Forelimb muscle (tissue), 1 donor: ENCODE measurements around the gene LOXL4. TPM values are rescaled to one million over a fixed set of nuclear protein-coding genes. Genes with fewer than 3 reads are reported as not detected.
"Not testable (repeated sequence)": the region's sequence is repeated elsewhere in the genome, so short reads cannot be mapped to it uniquely, and the experiment has no call there.

Experiments
- DNase-seq: peaks from one replicate; pipeline ENCODE4 v3.0.0-alpha.2; 2013; ENCODE audit warnings: low read depth
- polyA plus RNA-seq: library from polyadenylated mRNA; unstranded; fragments of 120-200 nt; gene quantifications from one replicate; pipeline ENCODE4 v1.2.1, GENCODE V29; 2013; ENCODE audit not compliant: insufficient read length

The LOXL4 gene
- polyA plus RNA-seq, 1 donor = 9.5 TPM

GRCh38 chr10:98244141-98244540 lies 23.9 kb downstream of the LOXL4 start:
- DNase-seq = no peak

DNA sequence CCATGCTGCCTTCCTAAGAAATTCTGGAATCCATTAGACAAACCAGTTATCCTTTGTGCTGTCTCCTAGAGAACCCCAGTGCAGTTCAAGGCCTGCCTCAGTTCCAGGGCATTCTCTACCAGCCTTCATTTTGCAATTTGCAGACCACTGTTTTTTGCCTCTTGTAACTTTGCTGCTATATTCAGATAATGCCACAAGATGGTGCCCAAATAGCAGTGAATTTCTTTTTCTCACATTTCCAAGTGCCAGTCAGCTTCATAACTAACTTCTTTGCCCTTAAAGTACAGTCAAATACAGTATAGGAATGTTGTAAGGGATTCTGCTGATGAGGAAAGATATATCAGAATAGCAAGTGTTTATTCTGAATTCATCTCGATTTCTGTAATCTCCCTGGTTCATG lies 25.2 kb downstream of the LOXL4 start:
- DNase-seq = no peak

- DNase-seq = no peak
These were observed 27.5 kb downstream of the LOXL4 start for GRCh38 chr10:98240524-98240923.

GRCh38 chr10:98238391-98238790 lies 29.6 kb downstream of the LOXL4 start:
- DNase-seq = no peak

GRCh38 chr10:98236862-98237261 lies 31.1 kb downstream of the LOXL4 start:
- no peak for DNase-seq

- DNase-seq = no peak
These were observed 32.1 kb downstream of the LOXL4 start for GRCh38 chr10:98235846-98236245.

- no peak for DNase-seq
These were observed 36.6 kb downstream of the LOXL4 start for GRCh38 chr10:98231417-98231816.

DNA sequence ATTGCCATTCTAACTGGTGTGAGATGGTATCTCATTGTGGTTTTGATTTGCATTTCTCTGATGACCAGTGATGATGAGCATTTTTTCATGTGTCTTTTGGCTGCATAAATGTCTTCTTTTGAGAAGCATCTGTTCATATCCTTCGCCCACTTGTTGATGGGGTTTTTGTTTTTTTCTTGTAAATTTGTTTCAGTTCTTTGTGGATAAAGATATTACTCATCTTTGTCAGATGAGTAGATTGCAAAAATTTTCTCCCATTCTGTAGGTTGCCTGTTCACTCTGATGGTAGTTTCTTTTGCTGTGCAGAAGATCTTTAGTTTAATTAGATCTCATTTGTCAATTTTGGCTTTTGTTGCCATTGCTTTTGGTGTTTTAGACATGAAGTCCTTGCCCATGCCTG lies 39.7 kb downstream of the LOXL4 start:
- not testable (repeated sequence) for DNase-seq

- not testable (repeated sequence) for DNase-seq
These were observed 40.3 kb downstream of the LOXL4 start for GRCh38 chr10:98227713-98228112.

DNA sequence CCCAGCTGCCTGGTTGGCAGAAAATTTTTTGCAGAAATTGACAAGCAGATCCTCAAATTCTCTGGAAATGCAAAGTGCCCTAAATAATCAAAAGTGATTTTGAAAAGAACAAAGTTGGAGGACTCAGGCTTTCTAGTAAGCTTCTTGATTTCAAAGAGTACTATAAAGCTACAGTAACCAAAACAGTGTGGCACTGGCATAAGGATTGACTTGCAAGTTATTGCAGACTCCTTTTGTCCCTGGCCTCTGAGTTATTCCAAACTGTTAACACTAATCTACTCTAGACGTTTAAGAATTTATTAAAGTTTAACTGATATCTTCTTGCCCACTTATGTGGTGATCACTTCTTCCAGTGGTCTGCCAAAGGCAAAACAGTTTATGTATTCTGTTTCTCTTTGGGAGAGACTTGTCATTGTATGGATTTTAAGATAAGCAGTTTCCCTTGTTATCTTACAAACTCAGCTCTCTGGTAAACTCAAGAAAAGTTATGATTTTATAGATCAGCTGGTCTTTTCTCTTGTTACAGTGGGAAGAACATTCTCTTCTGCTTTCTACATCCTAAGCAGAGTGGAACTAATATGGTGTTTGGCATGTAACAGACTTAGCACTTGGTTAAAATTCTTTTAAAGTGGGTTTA lies 41.4 kb downstream of the LOXL4 start:
- DNase-seq = no peak

- no peak for DNase-seq
These were observed 43.0 kb downstream of the LOXL4 start for GRCh38 chr10:98224996-98225395.

DNA sequence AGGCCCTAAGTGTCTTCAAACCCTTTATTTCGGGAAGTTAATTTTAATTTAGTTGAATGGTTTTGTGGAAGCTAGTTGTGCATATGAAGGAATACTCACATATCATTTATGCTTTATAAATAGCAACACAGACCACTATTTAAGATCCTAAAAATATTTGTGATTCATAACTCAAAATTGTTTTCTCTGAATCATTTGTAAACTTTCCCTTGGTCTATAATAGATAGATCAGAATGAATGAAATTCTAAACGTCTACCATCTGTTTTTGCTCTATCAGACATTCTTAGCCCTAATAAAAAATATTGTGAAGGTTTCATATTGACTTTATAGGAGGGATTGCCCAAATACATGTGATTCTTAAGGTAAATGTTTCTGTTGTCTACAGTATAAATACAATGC lies 43.5 kb downstream of the LOXL4 start:
- no peak for DNase-seq

DNA sequence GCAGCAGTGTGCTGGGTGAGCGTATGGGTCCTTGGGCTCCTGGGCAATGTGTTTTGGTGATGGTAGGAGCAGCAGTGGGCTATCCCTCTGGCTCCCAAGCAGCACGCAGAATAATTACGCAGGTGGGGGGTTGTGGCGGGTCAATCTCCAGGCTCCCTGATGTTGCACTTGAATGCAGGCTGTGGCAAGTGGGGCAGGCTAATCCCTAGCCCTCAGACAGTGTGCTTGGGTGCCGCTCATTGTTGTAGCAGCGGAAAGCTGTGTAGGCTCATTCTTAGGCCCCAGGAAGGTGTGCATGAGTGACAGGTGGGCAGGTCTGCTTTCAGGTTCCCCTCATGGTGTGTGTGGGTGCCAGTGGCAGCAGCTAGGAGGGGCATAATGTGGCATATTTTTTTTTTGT lies 44.1 kb downstream of the LOXL4 start:
- no peak for DNase-seq

GRCh38 chr10:98217801-98218200 lies 50.2 kb downstream of the LOXL4 start:
- no peak for DNase-seq

DNA sequence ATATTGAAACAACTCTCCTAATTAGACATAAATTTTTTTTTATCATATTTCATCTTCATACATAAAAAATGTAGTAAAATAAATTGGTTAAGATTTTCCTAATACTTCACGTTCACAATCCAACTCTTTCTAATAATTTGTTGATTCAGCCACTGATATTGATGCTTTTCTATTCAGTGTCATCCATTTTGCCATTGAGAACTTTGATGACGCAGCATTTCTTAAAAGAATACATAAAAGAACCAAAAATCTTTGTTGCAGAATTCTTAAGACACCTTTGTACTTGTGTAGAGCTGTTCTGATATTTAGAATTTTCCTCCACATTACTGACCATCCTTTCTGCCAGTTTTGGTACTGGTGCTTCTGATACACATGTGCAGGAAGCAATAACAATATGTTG lies 52.6 kb downstream of the LOXL4 start:
- no peak for DNase-seq

DNA sequence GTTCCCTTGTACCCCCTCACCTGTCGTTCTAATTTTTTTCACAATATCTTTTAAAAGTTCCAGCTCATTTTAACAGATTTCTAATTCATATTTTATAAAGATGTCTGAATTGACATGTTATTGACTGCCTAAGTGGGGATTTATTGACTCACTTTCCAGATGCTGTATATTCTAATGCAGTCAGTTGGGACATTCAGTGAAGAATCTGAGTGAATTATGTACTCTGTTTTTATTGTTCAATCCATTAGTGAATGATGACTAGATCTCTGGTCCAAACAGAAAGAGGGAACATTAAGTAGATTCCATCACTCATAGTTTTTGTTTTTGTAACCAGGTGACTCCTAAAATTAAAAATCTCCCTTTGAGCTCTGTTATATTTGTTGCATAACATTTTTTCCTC lies 54.3 kb downstream of the LOXL4 start:
- DNase-seq = no peak

DNA sequence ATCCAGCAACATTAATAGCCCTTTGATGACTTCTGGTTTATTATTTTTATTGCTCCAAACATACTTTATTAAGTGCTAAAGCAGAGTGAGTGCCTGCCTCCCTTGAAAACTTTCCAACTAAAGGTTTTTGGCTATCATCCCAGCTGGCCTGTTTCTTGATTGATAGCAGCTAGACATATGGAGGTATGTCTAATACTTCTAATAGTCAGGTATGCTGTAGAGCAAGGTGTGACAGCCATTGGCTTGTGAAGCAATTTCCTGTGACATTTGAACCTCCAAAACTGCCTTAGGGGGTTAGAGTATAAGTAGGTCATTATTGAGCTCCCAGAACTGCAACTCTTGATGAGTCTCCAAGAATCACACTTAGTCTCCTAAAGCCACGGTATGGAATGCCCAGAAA lies 55.8 kb downstream of the LOXL4 start:
- DNase-seq = no peak

GRCh38 chr10:98209441-98209840 lies 58.6 kb downstream of the LOXL4 start:
- no peak for DNase-seq

DNA sequence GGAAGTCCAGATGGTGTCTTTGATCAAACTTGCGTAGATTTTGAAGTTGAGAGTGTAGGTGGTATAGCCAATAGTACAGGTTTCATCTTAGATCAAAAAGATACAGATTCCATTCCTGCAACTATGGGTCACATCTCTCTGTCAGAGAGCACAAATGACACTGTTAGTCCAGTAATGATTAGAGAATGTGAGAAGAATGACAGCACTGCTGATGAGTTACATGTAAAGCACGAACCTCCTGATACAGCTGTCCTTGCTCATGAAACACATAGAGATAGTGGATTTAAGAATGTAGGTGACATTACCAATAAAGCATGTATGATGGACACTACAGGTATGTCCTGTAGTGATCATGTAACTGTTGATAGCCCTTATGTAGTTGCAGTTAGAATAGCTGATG lies 59.1 kb downstream of the LOXL4 start:
- no peak for DNase-seq

GRCh38 chr10:98205351-98205750 lies 62.6 kb downstream of the LOXL4 start:
- no peak for DNase-seq

DNA sequence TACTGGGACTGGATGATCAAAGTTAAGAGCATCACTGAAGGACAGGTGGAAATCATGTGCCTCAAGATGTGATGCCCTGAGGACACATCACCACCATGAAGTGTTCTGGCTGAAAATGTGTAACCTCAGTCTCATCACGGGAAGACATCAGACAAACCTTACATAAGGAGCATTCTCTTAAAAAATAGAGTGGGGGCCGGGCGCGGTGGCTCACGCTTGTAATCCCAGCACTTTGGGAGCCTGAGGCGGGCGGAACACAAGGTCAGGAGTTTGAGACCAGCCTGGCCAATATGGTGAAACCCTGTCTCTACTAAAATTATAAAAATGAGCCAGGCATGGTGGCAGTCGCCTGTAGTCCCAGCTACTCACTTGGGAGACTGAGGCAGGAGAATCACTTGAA lies 65.6 kb downstream of the LOXL4 start:
- DNase-seq = no peak

- DNase-seq = no peak
These were observed 66.2 kb downstream of the LOXL4 start for GRCh38 chr10:98201760-98202159.
